Subcutaneous preadipocyte (primary cell): Measurements from ENCODE around the gene RNF6. TPM values are rescaled to one million over a fixed set of nuclear protein-coding genes. Genes with fewer than 3 reads are reported as not detected.

ENCODE experiments used
- total RNA-seq: library from RNA; depleted of rRNA; stranded (reverse); fragments of >200 nt; gene quantifications from 2 replicates; pipeline ENCODE4 v1.2.3, GENCODE V29; 2012

Gene RNF6
- total RNA-seq, result 20.9 and 29.9 TPM in 2 replicates

GRCh38 chr13:26221721-26222519 lies at the start of gene RNF6:
Gene RNF6, minus strand, starts transcription at chr13:26222314. Its CDS starts 2,665 bp downstream, at chr13:26219649.

GRCh38 chr13:26253787-26254582 lies 31.9 kb upstream of the RNF6 start, which contains the start of gene CDK8:
Gene CDK8, plus strand, starts transcription at chr13:26254129. Its CDS starts 513 bp downstream, at chr13:26254642.

Other genes with a start within 250 kb of the RNF6 start
- 0.39 TPM in 1 of 2 replicates, not detected in the other for gene SHISA2, start 170.3 kb downstream of the RNF6 start, total RNA-seq
- 17.6 and 18.8 TPM in 2 replicates for gene CDK8, start 31.8 kb upstream of the RNF6 start, total RNA-seq